HepG2 (cell line): ENCODE results near the gene LIME1. TPM values are rescaled to one million over a fixed set of nuclear protein-coding genes. Genes with fewer than 3 reads are reported as not detected.
A peak's percentile ranks its signal among the peaks of the same experiment; 100 is the strongest.

Experiments
- AGO1 ChIP-seq: fragments of 200-400 bp; formaldehyde crosslinking; IDR thresholded peaks from 2 replicates; pipeline ENCODE4 v1.6.1; 2017; ENCODE audit warnings: mild to moderate bottlenecking, low read depth, low read length, moderate library complexity; ENCODE audit not compliant: poor library complexity, severe bottlenecking
- AGO2 ChIP-seq: fragments of 200-400 bp; formaldehyde crosslinking; optimal IDR thresholded peaks from 2 replicates; pipeline ENCODE3; 2017; ENCODE audit warnings: mild to moderate bottlenecking, low read depth, low read length, moderate library complexity
- CENPBD1 ChIP-seq: sonication (generic); formaldehyde crosslinking; IDR thresholded peaks from 2 replicates; pipeline ENCODE4 v1.8.0; 2022; ENCODE audit warnings: missing genetic modification reagents, low read depth, mild to moderate bottlenecking, borderline replicate concordance
- CHCHD3 ChIP-seq: sonication (generic); formaldehyde crosslinking; IDR thresholded peaks from 2 replicates; pipeline ENCODE4 v1.8.0; 2022; ENCODE audit warnings: mild to moderate bottlenecking, missing genetic modification reagents, moderate library complexity
- ELF1 ChIP-seq: sonication (generic); formaldehyde crosslinking; IDR thresholded peaks from 2 replicates; pipeline ENCODE4 v1.4.0; 2020; ENCODE audit warnings: missing genetic modification reagents
- FOXA3 ChIP-seq: IDR thresholded peaks from 2 replicates; pipeline ENCODE4 v1.6.1; 2016; ENCODE audit warnings: missing genetic modification reagents, missing compliant biosample characterization
- POLR2A ChIP-seq, 2 experiments: IDR thresholded peaks; 2 replicates each; pipeline ENCODE4 v1.6.1; 2011; ENCODE audit warnings: low read depth in 2 of 2, low read length in 2 of 2, mild to moderate bottlenecking in 1 of 2, moderate library complexity in 1 of 2; ENCODE audit not compliant: insufficient read depth in 1 of 2
- RBM39 ChIP-seq: fragments of 200-400 bp; formaldehyde crosslinking; IDR thresholded peaks from one replicate; pipeline ENCODE4 v1.6.1; 2018; ENCODE audit warnings: antibody characterized with exemption, mild to moderate bottlenecking, low read depth, low read length; ENCODE audit not compliant: poor library complexity, severe bottlenecking
- TFDP2 ChIP-seq: sonication (generic); formaldehyde crosslinking; IDR thresholded peaks from 2 replicates; pipeline ENCODE4 v1.4.0; 2020; ENCODE audit warnings: missing genetic modification reagents
- ZNF33A ChIP-seq: sonication (generic); formaldehyde crosslinking; IDR thresholded peaks from 2 replicates; pipeline ENCODE4 v1.5.1; 2020; ENCODE audit warnings: missing genetic modification reagents, mild to moderate bottlenecking, moderate library complexity, borderline replicate concordance
- polyA plus RNA-seq, 8 experiments: library from polyadenylated mRNA; depleted of rRNA in 3 of 8; stranded (reverse) in 7 of 8; unstranded in 1 of 8; fragments of >200 nt; fragmentation: Illumina TruSeq in 4 of 8; extraction: Trizol in 4 of 8; gene quantifications; 2 replicates each; pipeline versions ENCODE4 v1.2.1 to v1.2.3, GENCODE V29; 2011 to 2016; ENCODE audit warnings: low read depth in 4 of 8, missing spikeins in 1 of 8, mixed read lengths in 1 of 8; ENCODE audit not compliant: insufficient read depth in 1 of 8
- total RNA-seq, 5 experiments: library from RNA; depleted of rRNA; stranded (reverse); fragments of >200 nt; fragmentation: Illumina TruSeq; extraction: Trizol; gene quantifications; 2 replicates each; pipeline ENCODE4 v1.2.3, GENCODE V29; 2016; ENCODE audit warnings: low read depth in 1 of 5
- TF ChIP-seq, protein P1 (sequence below): sonication (generic); formaldehyde crosslinking; IDR thresholded peaks from 2 replicates; pipeline ENCODE4 v1.4.0; 2020; ENCODE audit warnings: missing genetic modification reagents
- TF ChIP-seq, protein P2 (sequence below): sonication (generic); formaldehyde crosslinking; IDR thresholded peaks from 2 replicates; pipeline ENCODE4 v1.4.0; 2020; ENCODE audit warnings: missing genetic modification reagents

The LIME1 gene
- total and polyA plus RNA-seq, 2 of the 13 experiments (the other 11 are each of a cell fraction or from before 2014, with no cell fraction given), result 13.0 to 61.5 TPM

- TF ChIP-seq, protein P1, sequence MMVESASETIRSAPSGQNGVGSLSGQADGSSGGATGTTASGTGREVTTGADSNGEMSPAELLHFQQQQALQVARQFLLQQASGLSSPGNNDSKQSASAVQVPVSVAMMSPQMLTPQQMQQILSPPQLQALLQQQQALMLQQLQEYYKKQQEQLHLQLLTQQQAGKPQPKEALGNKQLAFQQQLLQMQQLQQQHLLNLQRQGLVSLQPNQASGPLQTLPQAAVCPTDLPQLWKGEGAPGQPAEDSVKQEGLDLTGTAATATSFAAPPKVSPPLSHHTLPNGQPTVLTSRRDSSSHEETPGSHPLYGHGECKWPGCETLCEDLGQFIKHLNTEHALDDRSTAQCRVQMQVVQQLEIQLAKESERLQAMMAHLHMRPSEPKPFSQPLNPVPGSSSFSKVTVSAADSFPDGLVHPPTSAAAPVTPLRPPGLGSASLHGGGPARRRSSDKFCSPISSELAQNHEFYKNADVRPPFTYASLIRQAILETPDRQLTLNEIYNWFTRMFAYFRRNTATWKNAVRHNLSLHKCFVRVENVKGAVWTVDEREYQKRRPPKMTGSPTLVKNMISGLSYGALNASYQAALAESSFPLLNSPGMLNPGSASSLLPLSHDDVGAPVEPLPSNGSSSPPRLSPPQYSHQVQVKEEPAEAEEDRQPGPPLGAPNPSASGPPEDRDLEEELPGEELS (CRISPR knock-in tag), result no peak
- peak; percentile 92 for TF ChIP-seq CHCHD3
- peak in 1 of 2 experiments; percentile 2; a peak in 1 of 4 replicates for TF ChIP-seq POLR2A (IDR thresholded peaks at IDR 0.05; ENCODE audit: insufficient read depth in 1 of 2, low read depth in 2 of 2, low read length in 2 of 2)
- no peak for TF ChIP-seq CENPBD1 (CRISPR knock-in tag)
- peak; percentile 70 for TF ChIP-seq AGO2
- TF ChIP-seq AGO1, result peak; percentile 90
- no peak for TF ChIP-seq ELF1
- TF ChIP-seq, protein P2, sequence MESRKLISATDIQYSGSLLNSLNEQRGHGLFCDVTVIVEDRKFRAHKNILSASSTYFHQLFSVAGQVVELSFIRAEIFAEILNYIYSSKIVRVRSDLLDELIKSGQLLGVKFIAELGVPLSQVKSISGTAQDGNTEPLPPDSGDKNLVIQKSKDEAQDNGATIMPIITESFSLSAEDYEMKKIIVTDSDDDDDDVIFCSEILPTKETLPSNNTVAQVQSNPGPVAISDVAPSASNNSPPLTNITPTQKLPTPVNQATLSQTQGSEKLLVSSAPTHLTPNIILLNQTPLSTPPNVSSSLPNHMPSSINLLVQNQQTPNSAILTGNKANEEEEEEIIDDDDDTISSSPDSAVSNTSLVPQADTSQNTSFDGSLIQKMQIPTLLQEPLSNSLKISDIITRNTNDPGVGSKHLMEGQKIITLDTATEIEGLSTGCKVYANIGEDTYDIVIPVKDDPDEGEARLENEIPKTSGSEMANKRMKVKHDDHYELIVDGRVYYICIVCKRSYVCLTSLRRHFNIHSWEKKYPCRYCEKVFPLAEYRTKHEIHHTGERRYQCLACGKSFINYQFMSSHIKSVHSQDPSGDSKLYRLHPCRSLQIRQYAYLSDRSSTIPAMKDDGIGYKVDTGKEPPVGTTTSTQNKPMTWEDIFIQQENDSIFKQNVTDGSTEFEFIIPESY, result peak; percentile 96
- peak; percentile 11 for TF ChIP-seq RBM39
- no peak for TF ChIP-seq FOXA3
- no peak for TF ChIP-seq TFDP2 (CRISPR knock-in tag)
- no peak for TF ChIP-seq ZNF33A (CRISPR knock-in tag)
These were observed 10.4 kb downstream of the LIME1 start (continued) for GRCh38 chr20:63746751-63747315.
